DMS153 treated with DMSO at 0.1 percent for 48 hours (cell line): Measurements from ENCODE around the gene RNF121.

Experiments
- DNase-seq: peaks from one replicate; lab custom pipeline; 2025; ENCODE audit not compliant: unreplicated experiment; lab: John Stamatoyannopoulos, UW

The RNF121 gene

DNA sequence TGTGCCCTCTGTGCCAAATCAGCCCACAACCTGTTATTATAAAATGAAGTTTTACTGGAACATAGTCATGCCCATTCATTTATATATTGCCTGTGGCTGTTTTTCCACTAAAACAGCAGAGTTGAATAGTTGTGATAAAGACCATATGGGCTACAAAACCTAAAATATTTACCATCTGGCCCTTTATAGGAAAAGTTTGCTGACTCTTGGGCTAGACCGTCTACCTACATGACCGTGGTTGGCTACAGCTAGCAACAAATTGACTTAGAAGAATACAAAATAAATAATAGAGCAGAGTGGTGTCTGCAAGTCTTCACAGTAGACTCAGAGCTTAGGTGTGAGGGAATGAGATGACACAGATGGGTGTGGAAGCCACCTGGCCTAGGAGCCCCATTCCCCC, 58.7 kb downstream of the RNF121 start:
- DNase-seq: no peak

DNA sequence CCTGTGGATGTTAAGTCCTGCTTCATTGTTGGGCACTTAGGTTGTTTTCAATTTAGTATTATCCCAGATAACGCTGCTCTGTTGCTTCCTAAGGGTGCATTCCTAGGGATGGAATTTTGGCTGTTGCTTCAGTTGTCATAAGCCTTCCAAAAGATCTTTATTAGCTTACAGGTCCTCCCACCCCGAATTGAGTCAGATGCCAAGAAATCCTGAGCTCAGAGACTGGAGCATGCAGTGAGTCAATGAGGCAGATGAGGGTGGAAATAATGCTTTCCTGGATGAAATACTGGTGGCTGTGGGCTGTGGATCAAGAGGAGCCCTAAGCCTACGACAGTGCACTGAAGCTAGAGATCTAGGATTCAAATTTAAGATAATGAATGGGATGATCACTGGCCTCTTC, 59.2 kb downstream of the RNF121 start:
- no peak for DNase-seq

- DNase-seq: no peak
Measured at GRCh38 chr11:71990701-71991100, 61.9 kb downstream of the RNF121 start.

DNA sequence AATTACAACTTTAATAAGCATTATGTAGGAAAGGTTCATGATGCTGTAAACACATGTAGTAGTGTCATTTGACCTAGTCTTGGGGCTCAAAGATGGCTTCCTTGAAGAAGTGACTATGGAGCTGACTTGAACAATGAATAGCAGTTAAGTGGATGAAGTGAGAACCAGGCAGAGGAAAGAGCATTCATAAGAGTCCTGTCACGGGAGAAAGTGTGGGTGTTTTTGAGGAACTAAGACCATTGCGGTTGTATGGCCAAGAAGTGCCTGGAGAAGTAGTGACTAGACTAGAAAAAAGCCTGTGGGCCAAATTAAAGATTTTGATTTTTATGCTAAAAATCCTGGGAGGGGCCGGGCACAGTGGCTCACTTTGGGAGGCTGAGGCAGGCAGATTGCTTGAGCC, 62.6 kb downstream of the RNF121 start:
- no peak for DNase-seq

GRCh38 chr11:71992136-71992730, 63.4 kb downstream of the RNF121 start:
- DNase-seq: no peak

DNA sequence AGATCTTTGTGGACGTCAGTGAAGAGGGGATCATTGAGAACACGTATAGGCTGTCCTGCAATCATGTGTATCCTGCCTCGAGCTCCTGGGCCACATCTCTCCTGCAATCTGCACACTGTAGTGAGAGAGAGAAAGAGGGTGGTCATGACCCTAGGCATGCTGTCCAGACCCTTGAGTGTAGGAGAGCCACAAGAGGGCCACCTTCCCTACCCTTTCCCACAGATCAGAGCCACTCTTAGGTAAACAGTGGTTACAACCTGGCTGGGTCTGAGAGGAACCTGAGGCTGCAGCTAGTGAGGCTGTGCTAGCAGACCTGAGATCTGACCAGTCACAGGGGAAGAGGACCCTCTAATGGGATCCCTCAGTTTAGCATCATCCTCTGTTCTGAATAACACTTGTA, 65.9 kb downstream of the RNF121 start:
- DNase-seq: no peak

GRCh38 chr11:71995726-71996291, 67.0 kb downstream of the RNF121 start:
- DNase-seq: no peak

DNA sequence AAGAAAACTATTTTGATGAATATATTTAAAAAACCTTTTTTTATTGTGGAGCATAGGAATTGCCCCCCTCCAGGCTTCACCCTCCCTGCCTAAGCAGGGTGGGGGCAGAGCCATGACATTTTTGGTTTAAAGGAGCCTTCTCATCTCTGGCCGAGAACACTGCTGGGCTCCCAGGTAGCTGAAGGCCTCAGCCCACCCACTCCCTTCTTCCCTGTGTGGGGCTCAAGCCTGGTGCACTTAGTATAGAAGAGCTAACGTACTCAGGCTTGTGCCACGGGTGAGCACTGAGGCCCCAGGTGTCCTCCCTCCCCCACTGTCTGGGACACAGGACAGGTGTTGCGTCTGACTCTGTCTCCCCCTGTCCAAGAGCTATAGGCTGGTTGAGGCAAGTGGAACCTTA, 67.7 kb downstream of the RNF121 start:
- DNase-seq: no peak

- no peak for DNase-seq
Measured at GRCh38 chr11:71996946-71997345, 68.1 kb downstream of the RNF121 start.

DNA sequence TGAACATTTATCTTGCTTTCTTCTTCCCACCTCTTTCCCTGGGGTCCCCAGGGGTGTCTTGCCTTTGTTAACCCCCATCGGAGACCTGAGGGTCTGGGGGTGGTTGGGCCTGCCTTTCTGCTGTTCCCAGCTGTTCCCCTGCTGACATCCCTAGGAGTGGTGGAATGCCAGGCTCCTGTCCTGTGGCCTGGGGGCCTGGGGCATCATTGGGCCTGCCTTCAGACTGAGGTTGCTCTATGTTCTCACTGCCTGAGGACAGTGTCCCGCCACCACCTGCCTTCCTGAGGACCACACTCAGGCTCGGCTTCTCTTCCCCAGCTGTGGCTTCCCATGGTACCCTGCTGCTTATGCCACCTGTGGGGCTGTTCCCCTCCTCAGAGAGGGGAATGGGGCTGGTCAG, 68.7 kb downstream of the RNF121 start:
- no peak for DNase-seq

DNA sequence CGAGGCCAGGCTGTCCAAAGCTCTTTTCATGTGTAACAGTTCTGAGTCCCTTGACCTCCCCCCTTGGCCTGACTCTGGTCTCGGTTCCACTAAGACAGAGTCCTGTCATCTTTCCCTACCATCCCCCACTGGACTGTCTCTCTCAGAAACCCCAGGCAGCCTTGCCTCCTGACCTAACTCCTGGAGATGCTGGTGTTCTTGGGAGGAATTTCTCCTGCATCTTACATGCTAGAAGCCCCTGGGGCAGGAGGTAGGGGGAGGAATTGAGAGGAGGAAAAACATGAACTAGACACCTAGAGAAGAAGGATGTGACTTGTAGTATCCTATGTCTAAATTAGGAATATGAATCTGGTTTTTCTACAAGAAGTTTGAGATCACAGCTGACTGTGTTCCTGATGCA, 69.2 kb downstream of the RNF121 start:
- DNase-seq: no peak

- no peak for DNase-seq
Measured at GRCh38 chr11:71998649-71999310, 69.9 kb downstream of the RNF121 start, which contains the start of gene IL18BP. TSS of gene IL18BP (plus strand) at chr11:71998909. CDS start at chr11:71999985, 1,076 bp downstream.

DNA sequence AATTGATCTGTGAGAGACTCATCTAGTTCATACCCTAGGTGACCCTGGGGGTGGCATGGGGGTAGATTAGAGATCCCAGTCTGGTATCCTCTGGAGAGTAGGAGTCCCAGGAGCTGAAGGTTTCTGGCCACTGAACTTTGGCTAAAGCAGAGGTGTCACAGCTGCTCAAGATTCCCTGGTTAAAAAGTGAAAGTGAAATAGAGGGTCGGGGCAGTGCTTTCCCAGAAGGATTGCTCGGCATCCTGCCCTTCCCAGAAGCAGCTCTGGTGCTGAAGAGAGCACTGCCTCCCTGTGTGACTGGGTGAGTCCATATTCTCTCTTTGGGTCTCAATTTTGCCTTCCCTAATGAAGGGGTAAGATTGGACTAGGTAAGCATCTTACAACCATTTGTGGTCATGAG, 70.5 kb downstream of the RNF121 start:
- DNase-seq: no peak

DNA sequence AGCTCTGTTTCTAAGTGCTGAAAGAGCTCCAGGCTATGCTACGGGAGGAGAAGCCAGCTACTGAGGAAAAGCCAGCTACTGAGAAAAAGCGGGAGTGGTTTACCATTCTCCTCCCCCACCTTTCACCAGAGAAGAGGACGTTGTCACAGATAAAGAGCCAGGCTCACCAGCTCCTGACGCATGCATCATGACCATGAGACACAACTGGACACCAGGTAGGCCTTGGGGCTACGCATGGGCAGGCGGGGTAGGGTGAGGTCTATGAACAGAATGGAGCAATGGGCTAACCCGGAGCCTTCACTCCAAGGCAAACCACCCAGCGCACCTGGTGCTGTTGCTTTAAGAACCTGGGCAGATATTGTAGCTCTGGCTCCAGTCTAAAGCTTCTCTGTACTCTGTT, 71.0 kb downstream of the RNF121 start:
- no peak for DNase-seq

DNA sequence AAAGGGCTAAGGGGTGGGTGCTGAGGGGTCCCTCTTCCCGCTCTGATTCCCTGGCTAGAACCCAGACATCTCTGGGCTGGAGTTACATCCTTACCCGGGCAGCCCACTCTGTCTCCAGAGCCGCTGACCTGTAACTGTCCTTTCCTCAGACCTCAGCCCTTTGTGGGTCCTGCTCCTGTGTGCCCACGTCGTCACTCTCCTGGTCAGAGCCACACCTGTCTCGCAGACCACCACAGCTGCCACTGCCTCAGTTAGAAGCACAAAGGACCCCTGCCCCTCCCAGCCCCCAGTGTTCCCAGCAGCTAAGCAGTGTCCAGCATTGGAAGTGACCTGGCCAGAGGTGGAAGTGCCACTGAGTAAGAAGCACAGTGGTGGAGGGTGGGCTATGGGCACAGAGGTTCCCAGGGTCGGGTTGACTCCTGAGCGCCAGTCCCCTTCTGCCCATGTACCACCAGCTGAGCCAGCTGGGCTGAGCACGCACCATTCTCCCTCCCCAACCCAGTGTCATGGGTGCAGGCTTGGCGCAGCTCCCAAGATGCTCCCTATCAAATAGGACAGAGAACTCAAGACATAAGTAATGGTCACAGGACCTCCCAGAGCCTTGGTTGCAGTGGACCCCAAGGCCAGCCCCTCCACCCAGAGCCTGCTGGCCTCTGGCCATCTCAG, 71.5 kb downstream of the RNF121 start:
- no peak for DNase-seq

DNA sequence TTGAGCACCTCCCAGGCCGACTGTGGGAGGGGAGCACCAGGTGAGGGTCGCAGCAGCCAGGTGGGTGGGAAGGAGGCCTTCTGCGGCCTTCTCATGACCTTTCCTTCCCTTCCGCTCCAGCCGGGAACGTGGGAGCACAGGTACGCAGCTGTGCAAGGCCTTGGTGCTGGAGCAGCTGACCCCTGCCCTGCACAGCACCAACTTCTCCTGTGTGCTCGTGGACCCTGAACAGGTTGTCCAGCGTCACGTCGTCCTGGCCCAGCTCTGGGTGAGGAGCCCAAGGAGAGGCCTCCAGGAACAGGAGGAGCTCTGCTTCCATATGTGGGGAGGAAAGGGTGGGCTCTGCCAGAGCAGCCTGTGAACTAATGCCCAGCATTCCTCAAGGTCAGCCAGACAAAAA, 72.4 kb downstream of the RNF121 start:
- no peak for DNase-seq

- no peak for DNase-seq
Measured at GRCh38 chr11:72001834-72002591, 73.2 kb downstream of the RNF121 start.

DNA sequence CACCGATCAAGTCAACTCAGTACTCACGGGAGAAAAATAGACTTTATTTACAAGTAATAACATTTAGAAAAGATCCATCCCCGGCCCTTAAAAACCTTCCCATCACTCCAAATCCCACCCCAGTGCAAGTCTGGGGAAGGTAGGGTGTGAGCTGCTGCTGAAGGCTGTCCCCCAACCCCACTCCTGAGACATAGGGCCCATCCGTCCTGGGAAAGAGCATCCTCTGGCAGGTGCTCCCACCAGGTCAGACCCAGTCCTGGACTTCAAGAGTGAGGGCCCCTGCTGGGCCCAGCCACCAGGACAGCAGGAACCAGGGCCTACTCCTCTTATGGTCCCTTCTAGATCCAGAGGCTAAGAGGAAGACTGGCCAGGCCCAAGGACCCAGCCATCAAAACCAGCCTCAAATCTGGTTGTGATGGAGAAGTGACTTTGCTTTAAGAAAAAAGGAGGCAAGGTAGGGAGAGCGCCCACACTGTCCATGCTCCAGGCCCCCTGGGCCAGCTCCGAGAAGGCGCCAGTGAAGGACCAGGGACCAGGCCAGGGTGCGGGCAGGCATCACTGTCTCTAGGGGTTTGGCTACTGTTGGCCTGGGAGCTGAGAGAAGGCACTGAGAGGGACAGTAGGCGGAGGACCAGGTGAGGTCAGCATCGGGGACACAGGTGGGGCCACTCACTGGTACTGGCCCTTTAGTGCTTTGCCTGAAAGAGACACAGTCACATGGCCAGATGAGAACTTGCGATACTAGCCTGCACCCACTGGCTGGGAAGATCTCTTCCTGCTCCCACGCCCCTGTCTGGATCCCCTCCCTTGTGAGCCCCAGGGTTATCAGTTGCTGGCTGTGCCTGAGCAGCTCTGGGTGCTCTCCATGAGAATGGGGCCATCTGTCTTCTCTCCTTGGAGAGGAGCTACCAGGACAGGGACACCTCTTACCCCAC, 74.3 kb downstream of the RNF121 start:
- no peak for DNase-seq

- DNase-seq: no peak
Measured at GRCh38 chr11:72003776-72004171, 74.9 kb downstream of the RNF121 start.
